K562 (cell line): Measurements from ENCODE around the gene RBM5. TPM values are rescaled to one million over a fixed set of nuclear protein-coding genes. Genes with fewer than 3 reads are reported as not detected.

Experiments used
- ATAC-seq: fragments of 200-7000 bp; cut with Tn5 transposase; 3 replicates; pipeline ENCODE4 v1.9.1; 2020; ENCODE audit warnings: moderate library complexity
- BruUV-seq: library from RNA; stranded (reverse); fragments of 400-500 nt; replicated peaks from 2 replicates; lab custom pipeline; 2021; lab: Mats Ljungman, UMichigan
- CTCF ChIA-PET: fragments of 300-600 bp; formaldehyde crosslinking; extraction: SDS; loops from one replicate; lab custom pipeline; 2021; ENCODE audit warnings: low intra/inter-chr PET ratio; lab: Yijun Ruan, JAX
- POLR2A ChIA-PET: fragments of 300-600, 350-650 bp; sonication (Branson Sonifier 250); formaldehyde crosslinking; extraction: SDS; loops from one replicate; lab custom pipeline; 2021; ENCODE audit warnings: antibody characterized with exemption, inconsistent platforms; lab: Yijun Ruan, JAX
- DNase-seq, 4 experiments: peaks; one replicate each; pipeline versions ENCODE4 v3.0.0 to v3.0.0-alpha.2; 2011 to 2018; ENCODE audit warnings: low spot score in 3 of 4, mixed read lengths in 3 of 4; ENCODE audit errors: extremely low read depth in 1 of 4
- FAIRE-seq: peaks from 2 replicates; lab custom pipeline; 2011; peaks lifted over from hg19 to GRCh38; lab: Jason Lieb, UNC
- H2AFZ ChIP-seq: 2 replicates; pipeline ENCODE4 v1.6.0; 2011; ENCODE audit warnings: low read depth, low read length, control low read depth, inconsistent platforms
- H3K27ac ChIP-seq: fragments of 200-600 bp; 3 replicates; pipeline ENCODE4 v1.8.0; 2011; ENCODE audit warnings: low read depth, mild to moderate bottlenecking, control low read depth, inconsistent platforms, low read length, moderate library complexity, mixed read lengths; ENCODE audit errors: extremely low read depth
- H3K27me3 ChIP-seq, 2 experiments: fragments of 300-600 bp in 1 of 2; 2 replicates in 1 of 2; 3 replicates in 1 of 2; pipeline versions ENCODE4 v1.6.0 to v1.8.0; 2011; ENCODE audit warnings: inconsistent platforms in 2 of 2, low read length in 2 of 2, mild to moderate bottlenecking in 1 of 2, mixed read lengths in 1 of 2, moderate library complexity in 1 of 2; ENCODE audit not compliant: control insufficient read depth in 2 of 2, insufficient read depth in 2 of 2
- H3K36me3 ChIP-seq: fragments of 300-600 bp; 3 replicates; pipeline ENCODE4 v1.8.0; 2011; ENCODE audit warnings: mild to moderate bottlenecking, low read length, inconsistent platforms; ENCODE audit not compliant: control insufficient read depth, insufficient read depth
- H3K4me1 ChIP-seq, 2 experiments: fragments of 200-600 bp in 1 of 2; replicated peaks in 1 of 2; 2 replicates in 1 of 2; 3 replicates in 1 of 2; pipeline versions ENCODE4 v1.5.1 to v1.8.0; 2011; ENCODE audit warnings: inconsistent platforms in 2 of 2, low read length in 2 of 2, mild to moderate bottlenecking in 1 of 2, mixed read lengths in 1 of 2, moderate library complexity in 1 of 2; ENCODE audit not compliant: control insufficient read depth in 2 of 2, insufficient read depth in 2 of 2
- H3K4me2 ChIP-seq: 2 replicates; pipeline ENCODE4 v1.6.1; 2011; ENCODE audit warnings: low read length, control low read depth, inconsistent platforms, mixed read lengths; ENCODE audit not compliant: insufficient read depth
- H3K4me3 ChIP-seq: fragments of 200-600 bp; sonication (generic), shearing (Covaris generic); 2 replicates; pipeline ENCODE4 v1.5.1; 2016; ENCODE audit warnings: control low read depth, inconsistent platforms
- H3K79me2 ChIP-seq: fragments of 200-600 bp; 3 replicates; pipeline ENCODE4 v1.8.0; 2011; ENCODE audit warnings: low read length, inconsistent platforms; ENCODE audit not compliant: control insufficient read depth, insufficient read depth
- H3K9ac ChIP-seq, 2 experiments: 2 replicates each; pipeline versions ENCODE4 v1.6.0 to v1.6.1; 2011; ENCODE audit warnings: low read depth in 2 of 2, low read length in 2 of 2, control low read depth in 1 of 2, inconsistent platforms in 1 of 2, mild to moderate bottlenecking in 1 of 2, mixed read lengths in 1 of 2; ENCODE audit not compliant: insufficient read depth in 1 of 2
- H3K9me1 ChIP-seq: one replicate; pipeline ENCODE4 v1.6.0; 2011; ENCODE audit warnings: inconsistent platforms, mild to moderate bottlenecking, low read length, moderate library complexity; ENCODE audit not compliant: control insufficient read depth, insufficient read depth
- H3K9me3 ChIP-seq: replicated peaks from 2 replicates; pipeline ENCODE4 v1.5.1; 2011; ENCODE audit warnings: low read depth, low read length, inconsistent platforms; ENCODE audit not compliant: control insufficient read depth, insufficient read depth
- H4K20me1 ChIP-seq: replicated peaks from 2 replicates; pipeline ENCODE4 v1.6.1; 2011; ENCODE audit warnings: low read length, inconsistent platforms, mixed read lengths; ENCODE audit not compliant: control insufficient read depth, insufficient read depth
- THAP12 ChIP-seq: fragments of 250-450 bp; sonication (Bioruptor Pico); IDR thresholded peaks from 2 replicates; pipeline ENCODE4 v1.9.0; 2021; ENCODE audit warnings: mild to moderate bottlenecking, inconsistent platforms
- ZBTB1 ChIP-seq: sonication (generic); formaldehyde crosslinking; IDR thresholded peaks from 2 replicates; pipeline ENCODE4 v1.8.1; 2023; ENCODE audit warnings: missing genetic modification reagents, low read depth, mild to moderate bottlenecking, borderline replicate concordance
- WGBS: fragments of 100-300 bp; shearing (Covaris generic); methylation state at CpG from one replicate; pipeline ENCODE4 v1.1.6; 2016; ENCODE audit warnings: low coverage, mixed read lengths; ENCODE audit not compliant: insufficient coverage; ENCODE audit errors: missing lambda C conversion rate; 5-methylcytosine and 5-hydroxymethylcytosine counted together
- in situ Hi-C: fragments of 300-500 bp; cut with MboI; formaldehyde crosslinking; loops from 4 replicates; pipeline ENCODE4 v1.15.0; 2018; ENCODE audit warnings: inconsistent platforms, mixed read lengths
- intact Hi-C: fragments of 100-400 bp; cut with micrococcal nuclease; formaldehyde crosslinking; loops from 2 replicates; pipeline ENCODE4 v1.14.2; 2022
- polyA plus RNA-seq, 8 experiments: library from polyadenylated mRNA; depleted of rRNA in 4 of 8; stranded (reverse) in 5 of 8; unstranded in 3 of 8; fragments of >200 nt; fragmentation: Nextera tagmentation in 2 of 8; fragmentation: Illumina TruSeq in 1 of 8; extraction: Ambion mirVana in 2 of 8; extraction: Trizol in 1 of 8; gene quantifications; 2 replicates each; pipeline versions ENCODE4 v1.2.1 to v1.2.3, GENCODE V29; 2011 to 2014; ENCODE audit warnings: inconsistent platforms in 1 of 8, missing spikeins in 1 of 8
- total RNA-seq, 7 experiments: library from RNA; depleted of rRNA in 6 of 7; stranded (reverse); fragments of >200 nt in 6 of 7; fragmentation: Illumina TruSeq in 2 of 7; extraction: Trizol in 2 of 7; gene quantifications; 2 replicates each; pipeline versions ENCODE4 v1.2.1 to v1.2.3, GENCODE V29; 2011 to 2021; ENCODE audit warnings: low replicate concordance in 1 of 7

The RBM5 gene
- total and polyA plus RNA-seq, 9 of the 15 experiments (the other 6 are each of a cell fraction or from before 2014, with no cell fraction given), result 24.5 to 153 (median 81.6) TPM

GRCh38 chr3:50122071-50122470 is 33.4 kb downstream of the RBM5 start:
- Histone ChIP-seq H4K20me1 (peaks cover 12% of the 10 kb centered on the region), H3K27ac (no peak overlapping the region), H3K79me2 (no peaks in the 10 kb centered on the region), H3K4me2 (no peak overlapping the region), H3K36me3 (peaks cover 34% of the 10 kb centered on the region), H3K4me1 (peaks cover 0 to 15% of the 10 kb centered on the region in 2 experiments; a peak in 2 of 5 replicates), H3K27me3 (no peaks in the 10 kb centered on the region), H3K9me3 (no peaks in the 10 kb centered on the region), H3K9me1 (no peaks in the 10 kb centered on the region), H3K9ac (no peak overlapping the region), H3K4me3 (no peak overlapping the region), H2AFZ (no peak overlapping the region)
- DNase-seq, result no peak
- intact Hi-C loops, result loop anchor here (5.0 kb wide), 1 partner anchor 150 kb away; no protein-coding TSS in a partner anchor
- ChIA-PET POLR2A (interaction anchor here (1.0 to 3.3 kb wide), 3 partner anchors 8 to 15 kb away, joined by 3 to 12 read pairs (median 10); no protein-coding TSS in a partner anchor), CTCF (interaction anchor here (0.6 to 4.4 kb wide), 4 partner anchors 67 to 106 kb away, joined by 3 to 34 read pairs (median 5); no protein-coding TSS in a partner anchor)
- ATAC-seq, result no peak; the same call in none of the 3 replicates
- TF ChIP-seq ZBTB1 (CRISPR knock-in tag), result no peak
- no peak for TF ChIP-seq THAP12 (CRISPR knock-in tag)
- in situ Hi-C loops, result loop anchor here (5.0 kb wide), 1 partner anchor 60 kb away; no protein-coding TSS in a partner anchor
- BruUV-seq, result no TSS peak
- WGBS, result 30% methylated on average over 2 of the region's 2 CpGs
- FAIRE-seq, result no peak
